ENCODE results near the gene PRKCZ.
A peak's percentile ranks its signal among the peaks of the same experiment; 100 is the strongest.

PRKCZ gene

DNA sequence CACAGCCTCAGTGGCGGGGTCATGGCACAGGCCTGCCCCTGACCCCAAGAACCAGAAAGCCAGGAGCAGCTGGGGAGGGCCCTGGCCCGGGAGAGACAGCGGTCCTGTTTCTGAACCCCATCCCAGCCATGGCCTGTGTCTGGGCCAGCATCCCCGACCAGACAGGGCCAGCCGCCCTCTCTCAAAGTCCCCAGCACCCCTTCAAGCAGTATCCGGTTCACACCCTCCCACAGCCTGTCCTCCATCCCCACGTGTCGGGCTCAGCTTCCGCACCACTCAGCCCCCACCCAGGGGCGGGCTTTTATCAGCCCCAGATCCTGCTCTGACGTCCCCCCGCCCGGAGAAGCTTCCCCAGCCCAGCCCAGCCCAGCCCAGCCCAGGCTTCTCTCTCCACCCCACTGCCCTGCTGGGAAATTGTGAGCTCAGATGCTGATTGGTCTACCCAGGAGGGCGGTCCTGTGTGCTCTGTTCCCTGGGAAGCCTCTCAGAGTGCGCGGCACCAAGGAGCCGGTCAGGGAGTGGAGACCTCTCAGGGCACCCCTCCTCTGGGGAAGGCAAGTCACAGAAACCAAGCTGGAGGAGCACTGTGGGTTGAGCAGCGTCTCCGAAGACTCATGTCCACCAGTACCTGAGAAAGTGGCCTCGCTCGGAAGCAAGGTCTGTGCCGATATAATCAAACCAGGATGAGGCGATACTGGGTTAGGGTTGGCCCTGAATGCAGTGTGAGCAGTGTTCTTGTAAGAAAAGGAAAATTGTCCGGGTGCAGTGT, 149.0 kb downstream of the PRKCZ start:
- peak; percentile 96 for DNase-seq

DNA sequence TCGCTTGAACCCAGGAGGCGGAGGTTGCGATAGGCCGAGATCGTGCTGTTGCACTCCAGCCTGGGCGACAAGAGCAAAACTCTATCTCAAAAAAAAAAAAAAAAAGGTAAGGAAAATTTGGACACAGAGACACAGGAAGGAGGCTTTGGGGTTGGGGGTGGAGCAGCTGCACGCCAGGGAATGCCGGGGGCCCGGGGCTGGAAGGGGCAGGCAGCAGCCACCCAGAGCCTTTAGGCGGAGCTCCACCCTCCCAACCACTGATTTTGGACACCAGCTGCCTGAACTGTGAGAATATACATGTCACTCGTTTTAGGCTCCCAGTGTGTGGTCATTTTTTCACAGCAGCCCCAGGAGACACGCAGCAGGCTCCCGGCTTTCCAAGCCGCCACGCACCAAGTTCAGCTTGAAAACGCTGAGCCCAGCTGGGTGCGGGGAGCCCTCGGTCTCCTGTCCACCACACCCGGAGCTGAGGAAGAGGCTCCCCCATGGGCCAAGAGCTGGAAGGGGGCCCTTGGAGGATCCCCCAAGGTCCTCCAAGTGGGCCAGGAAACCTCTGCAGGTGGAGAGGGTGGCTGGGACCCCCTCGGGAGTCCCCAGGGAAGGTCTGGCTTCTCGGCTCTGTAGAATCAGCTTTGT, 150.2 kb downstream of the PRKCZ start:
- DNase-seq = no peak

DNA sequence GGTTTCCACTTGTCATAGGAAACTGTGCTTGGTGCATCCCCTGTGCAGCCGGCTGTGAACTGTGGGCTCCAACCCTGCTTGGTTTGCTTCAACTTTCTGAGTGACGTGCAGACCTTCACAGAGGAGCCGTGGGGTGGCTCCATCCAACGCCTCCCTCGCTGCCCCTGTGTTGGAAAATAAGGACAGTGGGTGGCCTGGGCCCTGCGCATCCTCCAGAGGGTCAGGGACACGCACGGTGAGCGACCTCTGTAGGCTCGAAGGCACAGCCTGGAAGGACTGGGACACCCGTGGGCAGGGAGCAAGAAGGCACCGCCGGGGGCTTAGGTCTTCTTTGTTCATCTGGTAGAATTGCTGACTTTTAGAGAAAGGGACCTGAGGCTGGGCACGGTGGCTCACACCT, 150.9 kb downstream of the PRKCZ start:
- no peak for DNase-seq

DNA sequence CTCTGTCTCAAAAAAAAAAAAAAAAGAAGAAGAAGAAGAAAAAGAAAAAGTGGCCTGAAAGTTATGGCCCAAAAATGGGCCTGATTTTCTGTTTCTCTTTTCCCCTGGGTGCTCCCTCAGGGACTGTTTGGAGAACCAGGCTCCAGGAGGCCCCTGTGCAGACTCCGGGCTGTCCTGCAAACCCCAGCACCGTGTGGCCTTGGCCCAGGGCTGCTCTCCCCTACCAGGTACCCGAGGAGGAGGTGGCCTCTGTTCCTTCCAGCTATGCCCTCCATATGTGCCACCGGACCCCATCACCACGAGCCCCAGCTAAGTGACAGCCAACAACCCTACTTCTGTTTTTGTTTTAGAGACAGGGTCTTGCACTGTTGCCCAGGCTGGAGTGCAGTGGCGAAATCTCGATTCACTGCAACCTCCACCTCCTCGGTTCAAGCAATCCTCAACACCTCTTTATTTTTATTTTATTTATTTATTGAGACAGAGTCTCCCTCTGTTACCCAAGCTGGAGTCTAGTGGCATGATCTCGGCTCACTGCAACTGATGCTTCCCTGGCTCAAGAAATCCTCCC, 151.9 kb downstream of the PRKCZ start:
- DNase-seq = no peak

DNA sequence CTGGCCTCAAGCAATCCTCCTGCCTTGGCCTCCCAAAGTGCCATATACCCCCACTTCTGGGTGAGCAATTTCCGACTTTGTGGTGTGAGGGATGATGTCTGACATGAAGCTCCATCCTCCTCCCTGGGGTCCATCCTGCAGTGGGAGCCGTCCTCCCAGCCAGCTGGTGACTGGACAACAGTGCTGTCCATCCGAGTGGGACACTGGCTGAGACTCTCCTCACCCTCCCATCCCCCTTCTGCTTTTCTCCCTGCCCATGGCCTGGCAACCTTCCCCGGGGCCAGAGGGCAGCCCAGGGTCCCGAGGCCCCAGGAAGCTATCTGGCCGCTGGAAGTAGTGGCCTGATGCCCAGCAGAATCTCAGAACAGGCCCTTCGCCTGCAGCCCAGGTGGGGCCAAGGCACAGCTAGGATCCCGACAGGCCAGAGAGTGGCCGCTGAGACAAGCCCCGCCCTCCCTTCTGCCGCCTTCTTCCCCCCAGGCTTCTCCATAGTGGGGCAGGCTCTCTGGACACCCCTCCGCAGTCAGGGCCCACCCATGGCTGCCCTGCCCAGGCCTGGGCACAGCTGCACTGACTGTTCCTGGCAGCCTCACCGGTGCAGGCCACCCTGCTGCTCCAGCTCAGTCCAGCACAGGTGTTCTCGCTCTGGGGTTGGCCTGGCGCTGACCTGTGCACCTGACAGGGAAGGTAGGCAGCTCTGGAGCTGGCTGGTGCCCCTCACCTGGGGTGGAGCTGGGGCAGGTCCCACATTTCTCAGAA, 152.8 kb downstream of the PRKCZ start:
- no peak for DNase-seq

DNA sequence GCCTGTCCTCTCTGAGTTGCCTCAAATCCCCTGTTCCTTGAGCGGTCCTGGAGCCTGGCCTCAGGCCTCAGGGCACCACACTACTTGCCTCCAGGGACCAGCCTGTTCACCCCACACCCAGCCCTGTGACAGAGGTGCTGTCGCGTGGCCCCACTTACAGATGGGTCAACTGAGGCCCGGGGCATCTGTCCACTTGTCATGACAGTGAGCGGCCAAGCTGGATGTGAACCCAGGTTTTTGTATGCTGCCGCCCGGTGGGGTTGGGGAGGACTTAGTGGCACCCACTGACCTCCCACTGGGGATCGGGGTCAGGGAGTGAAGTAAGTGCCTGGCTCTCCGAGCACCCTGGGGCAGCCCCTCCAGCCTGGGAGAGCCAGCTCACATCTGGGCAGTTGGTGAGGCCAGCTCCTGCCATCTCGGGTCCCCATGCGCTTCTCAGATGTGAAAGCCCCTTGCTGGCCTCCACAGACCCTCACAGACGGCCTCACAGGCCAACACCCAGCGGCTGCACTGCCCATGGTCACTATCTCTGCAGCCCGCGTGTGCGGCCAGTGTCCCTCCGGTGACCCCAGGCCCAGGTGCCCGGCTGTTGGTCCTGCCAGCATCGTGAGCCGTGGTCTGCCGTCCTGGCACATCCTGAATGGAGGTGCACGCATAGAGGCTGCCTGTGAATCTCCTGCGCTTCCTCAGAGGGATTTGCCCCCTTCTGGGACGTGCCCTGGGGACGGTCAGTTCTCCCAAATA, 153.6 kb downstream of the PRKCZ start:
- DNase-seq = no peak

DNA sequence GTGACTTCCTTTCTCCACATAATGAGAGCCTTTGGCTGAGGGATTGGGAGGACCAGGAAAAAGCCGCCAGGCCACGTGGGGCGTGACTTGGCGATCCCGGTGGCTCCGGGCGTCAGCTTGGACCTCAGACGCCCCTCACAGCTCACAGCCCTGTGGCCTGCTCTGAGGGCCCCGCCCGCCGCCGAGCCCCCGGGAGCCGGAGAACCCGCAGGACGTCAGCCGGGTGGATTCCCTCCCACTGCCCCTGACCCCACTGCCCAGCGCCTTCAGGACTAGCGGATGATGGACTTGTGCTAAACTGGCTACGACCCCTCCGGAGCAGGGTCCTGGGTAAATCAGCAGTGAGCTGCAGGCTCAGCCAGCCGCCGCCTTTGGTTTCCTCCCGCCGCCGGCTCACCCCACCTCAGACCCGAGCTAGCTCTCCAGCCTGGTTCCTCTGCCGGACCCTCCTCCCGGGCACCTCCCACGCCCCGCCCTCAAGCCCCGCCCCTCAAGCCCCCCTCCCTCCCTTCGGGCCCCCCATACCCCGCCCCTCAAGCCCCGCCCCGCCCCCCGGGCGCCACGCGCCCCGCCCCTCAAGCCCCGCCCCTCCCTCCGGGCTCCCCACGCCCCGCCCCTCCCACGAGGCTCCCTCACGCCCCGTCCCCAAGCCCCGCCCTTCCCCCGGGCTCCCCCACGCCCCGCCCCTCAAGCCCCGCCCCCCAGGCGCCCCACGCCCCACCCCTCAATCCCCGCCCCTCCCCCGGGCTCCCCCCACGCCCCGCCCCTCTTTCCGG, 154.4 kb downstream of the PRKCZ start:
- DNase-seq = peak; percentile 67

DNA sequence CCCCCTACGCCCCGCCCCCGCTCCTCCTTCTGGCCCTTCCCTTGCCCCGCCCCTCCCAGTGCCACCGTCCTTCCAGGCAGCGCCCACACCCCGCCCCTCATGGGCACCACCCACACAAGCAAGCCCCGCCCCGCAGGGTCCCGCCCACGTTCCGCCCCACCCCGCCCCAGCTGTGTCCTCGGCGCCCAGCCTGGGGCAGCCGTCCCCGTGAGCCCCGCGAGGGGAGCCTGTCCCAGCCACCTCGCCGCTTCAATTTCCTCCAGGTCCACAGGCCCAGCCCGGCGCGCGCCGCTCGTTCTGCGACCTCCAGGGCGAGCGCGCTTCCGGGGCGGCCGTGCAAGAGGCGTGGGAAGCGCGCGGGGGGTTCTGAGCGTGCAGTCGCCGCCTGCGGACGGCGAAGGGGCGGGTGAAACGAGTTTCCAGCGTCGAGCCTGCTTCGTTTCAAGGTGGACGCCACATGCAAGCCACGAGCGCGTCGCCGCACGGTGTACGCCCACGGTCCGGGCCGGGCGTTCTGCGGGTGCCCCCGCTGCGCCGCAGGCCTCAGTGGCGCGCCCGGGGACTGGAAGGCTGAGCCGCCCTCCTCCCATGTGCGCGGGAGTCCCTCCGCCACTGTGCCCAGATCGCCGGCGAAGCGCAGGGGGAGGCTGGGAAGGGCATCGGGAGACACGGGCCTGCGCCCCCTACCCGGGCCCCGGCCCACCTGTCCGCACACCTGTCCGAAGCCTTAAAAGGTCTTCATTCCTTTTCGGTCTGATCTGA, 155.2 kb downstream of the PRKCZ start:
- peak; percentile 84 for DNase-seq

DNA sequence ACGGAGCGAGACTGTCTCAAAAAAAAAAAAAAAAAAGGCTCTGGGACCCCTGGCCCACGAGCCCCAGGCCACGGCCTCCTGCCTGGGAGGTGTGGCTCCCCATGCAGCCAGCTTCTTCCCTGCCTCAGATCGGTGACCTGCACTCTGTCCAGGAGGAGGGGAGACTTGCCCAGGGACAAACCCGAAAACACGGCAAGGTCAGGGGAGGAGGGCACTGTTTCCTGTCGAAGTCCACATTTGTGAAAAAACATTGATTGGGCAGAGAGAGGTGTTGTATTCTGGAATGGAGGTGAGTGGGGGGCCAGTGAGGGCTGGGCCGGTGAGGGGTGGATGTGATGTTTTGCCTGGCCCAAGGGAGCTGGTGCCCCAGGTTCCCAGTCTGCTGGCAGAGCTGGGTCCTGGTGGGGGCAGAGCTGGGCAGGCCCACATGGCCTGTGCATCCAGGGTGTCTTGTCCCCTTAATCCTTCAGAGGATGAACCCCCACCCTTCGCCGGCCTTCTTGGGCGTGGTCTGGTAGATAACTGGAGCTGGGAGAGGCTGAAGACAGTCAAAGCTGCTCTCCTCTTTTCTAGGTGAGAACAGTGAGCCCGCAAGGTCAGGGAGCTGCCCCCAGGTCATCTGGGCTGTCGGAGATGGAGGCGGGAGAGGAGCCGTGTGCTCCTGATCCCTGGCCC, 156.7 kb downstream of the PRKCZ start:
- peak; percentile 77 for DNase-seq

DNA sequence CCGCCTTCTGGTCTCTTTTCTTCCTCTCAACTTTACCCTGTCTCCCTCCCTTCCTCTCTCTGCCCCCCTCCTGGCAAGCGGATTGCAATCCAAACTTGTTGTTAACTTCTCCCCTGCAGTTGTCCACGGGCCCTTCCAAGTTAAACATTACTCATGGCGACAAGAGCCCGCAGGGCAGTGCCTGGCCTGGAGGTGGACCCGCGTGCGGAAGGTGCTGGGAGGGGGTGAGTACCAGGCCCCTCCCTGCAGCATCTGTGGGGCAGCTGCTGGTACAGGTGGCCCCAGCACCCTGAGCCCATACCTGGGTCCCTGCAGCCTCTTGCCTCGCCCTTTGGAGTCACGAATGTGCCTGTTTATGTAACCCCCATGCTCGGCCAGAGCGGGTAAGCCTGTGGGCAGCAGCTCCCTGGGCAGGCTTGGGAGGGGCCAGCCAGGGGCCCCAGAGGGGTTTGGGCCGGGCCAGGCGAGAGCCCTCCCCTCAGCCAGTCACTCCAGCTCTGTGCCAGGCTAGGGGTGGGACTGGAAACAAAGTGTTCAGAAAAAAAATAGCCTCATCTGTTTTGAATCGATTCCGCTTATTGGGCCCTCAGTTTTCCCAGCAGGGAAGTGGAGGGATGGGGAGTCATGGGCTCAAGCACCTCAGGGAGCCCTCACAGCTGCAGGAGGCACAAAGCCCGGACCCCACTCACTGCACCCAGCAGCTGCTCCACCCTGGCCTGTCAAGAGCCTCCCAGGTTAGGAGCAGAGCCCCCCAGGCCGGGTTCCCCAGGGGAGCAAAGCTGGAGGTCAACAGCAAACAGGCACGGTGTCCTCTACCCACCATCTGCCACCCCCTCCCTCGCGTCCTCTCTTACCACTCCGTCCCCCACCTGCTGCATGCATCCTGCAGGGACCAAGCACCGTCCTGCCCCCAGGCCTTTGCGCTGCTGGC, 158.4 kb downstream of the PRKCZ start:
- no peak for DNase-seq

DNA sequence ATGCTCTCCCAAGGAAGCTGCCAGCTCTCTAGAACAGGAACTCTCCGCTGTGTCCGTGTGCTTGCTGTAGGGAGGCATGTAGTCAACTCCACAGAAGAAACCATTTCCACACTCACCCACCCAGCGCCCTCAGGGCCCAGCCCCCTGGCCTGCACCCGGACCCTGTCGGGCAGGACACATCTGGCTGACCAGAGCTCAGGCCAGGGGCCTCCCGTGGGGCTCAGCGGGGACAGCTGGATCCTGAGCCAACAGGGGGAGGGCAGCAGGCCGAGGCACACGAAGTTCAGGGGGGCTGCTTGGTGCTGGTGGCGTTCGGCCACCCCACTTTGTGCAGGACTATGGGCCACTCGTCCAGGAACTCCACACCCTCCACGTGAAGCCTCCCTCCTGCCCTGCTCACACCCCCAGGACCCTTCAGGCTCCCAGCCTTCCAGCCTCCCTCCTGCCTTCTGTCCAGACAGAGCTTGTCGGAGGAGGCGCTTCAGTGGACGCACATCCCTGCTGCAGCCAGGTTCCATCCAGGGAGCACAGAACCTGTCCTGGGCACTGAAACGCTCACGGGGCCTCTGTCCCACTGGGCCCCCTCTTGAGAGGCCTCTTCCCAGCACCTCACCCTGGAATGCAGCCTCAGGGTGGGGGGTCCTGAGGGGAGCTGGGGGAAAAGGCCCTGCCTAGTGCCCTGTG, 159.3 kb downstream of the PRKCZ start:
- DNase-seq = no peak

DNA sequence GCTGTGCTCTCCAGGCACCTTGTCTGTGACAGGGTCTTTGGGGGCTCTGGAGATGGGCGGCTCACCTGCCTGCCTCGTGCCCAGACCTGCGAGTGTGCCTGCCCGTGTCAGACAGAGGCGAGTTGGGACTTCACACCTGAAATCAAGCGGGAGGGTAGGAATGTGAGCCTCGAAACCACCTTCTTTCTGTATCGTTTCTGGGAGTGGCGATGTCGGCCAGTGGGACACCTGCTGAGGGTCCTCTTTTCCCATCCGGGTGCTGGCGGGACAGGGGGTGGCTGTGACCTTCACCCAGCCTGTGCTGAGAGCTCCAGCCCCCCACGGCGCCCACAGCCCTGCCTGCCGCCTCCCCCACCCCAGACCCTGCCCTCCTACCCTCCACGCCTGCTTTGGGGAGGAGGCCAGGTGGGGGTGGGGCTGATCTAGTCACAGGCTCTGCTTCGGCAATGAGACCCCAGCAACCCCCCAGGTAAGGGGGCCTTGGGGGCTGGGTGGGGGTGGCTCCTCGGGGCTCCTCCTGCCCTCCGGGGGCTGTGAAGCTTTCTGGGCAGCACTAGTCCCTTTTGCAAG, 160.0 kb downstream of the PRKCZ start:
- DNase-seq = no peak

DNA sequence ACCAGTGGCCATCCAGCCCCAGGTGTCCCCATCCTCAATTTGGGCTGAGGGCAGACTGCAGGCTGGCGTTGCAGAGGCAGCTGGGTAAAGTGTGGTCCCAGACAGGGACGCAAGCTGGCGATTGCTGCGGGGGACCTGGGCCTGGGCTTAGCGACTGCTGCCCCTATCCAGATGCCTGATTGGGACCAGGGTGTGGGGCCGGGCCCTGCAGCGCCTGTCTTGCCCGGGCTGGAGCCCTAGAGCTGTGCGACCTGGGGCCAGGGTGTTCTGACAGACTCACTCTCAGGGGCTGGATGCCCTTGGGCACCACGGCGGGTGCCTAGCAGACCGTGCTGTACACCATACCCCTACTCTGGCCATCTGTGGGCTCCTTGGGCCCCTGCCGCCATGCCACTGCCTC, 160.6 kb downstream of the PRKCZ start:
- no peak for DNase-seq

DNA sequence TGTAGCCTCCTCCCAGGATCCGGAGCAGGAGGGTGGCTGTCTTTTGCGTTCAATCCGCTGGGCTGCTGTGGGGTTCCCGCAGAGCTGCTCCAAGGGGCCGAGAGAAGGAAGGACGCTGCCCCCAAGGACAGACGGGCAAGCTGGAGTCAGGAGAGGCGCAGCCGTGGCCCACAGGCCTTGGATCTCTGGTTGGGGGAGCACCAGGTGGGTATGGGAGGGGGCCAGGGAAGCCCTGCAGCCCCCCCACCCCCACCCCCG, 162.0 kb downstream of the PRKCZ start:
- no peak for DNase-seq

DNA sequence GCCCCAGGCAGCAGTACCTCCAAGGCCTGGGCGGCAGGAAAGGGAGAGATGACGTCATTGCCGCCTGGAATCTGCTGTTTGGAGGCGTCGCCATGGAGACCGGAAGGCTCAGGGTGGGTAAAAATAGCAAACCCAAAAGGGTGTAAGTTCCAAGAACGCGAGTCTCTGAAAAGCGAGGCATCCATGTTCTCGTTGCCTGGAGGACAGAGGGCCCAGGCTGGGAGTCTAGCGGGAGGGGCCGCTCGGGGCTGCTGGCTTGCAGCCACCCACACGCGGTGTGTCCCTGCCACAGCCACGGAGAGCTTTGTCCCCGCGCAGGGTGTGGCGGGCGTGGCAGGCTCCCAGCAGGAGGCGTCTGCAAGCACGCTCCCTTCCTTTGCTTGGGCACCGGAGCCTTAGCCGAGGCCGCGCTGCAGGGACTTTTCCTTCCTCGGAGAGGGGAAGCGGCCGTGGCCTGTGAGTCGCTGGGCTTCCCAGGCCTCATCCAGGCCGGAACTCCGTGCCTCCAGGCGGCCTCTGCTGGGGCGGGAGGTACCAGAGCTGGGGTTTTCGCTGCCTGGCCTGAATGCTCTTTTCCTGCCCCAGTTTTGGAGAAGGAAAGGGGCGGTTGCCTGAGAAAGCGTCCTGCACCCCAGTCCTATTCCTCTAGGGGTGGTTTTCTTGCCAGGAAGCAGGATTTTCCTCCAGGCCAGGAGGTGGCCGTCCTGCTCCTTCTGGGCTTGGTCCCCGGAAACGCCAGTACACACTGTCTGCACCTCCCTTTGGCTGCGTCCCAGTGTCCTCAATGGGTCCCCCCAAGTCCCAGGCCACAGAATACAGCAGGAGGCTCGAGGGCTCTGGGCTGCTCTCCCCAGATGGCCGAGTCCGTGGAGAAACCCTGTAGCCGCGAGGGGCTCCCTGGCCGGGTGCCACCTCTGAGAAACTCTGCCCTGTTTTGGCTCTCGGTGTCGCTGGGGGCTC, 162.6 kb downstream of the PRKCZ start:
- DNase-seq = peak; percentile 80

DNA sequence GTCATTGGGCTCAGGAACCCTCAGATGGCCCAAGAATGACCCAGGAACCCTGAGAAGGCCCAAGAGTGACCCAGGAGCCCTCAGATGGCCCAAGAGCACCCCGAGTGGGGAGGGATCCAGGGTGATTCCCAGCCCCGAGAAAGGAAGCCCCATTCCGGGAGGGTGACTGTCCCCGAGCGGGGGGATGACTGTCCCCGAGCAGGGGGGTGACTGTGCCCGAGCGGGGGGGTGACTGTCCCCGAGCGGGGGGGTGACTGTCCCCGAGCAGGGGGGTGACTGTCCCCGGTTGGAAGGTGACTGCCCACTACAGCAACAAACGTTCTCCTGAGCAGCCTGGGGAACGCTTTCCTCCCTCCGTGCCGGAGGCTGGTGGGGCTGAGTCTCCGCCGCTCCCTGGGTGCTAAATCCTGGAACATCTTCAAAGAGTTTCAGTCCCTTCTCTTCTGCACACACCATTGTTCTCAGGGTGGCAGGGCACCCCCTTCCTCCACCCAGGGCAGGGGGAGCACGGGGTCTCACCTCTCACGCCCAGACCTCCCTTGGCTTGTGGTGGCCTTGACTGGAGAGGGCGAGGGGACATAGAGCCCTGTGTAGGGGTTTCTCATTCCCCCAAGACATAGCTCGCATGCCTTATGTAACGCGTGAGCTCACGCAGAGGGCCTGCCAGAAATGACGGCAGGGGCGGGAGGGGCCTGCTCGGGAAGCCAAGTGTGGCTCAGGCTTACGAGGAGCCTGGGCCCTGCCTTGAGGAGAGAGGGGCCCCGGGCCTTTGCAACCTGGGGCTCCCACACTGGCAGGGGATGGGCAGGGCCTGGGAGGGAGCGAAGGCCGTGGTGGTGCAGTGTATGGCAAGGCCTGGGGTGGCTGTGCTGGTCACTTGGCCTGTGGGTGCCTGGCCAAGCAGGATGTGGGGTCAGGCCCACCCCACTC, 163.6 kb downstream of the PRKCZ start:
- no peak for DNase-seq
